Body of pancreas (tissue), 4 donors: ENCODE results near the gene LILRB4. TPM values are rescaled to one million over a fixed set of nuclear protein-coding genes. Genes with fewer than 3 reads are reported as not detected.

Source experiments
- ATAC-seq: fragments of 150-250 bp; one replicate; pipeline ENCODE4 v1.9.1; 2016
- DNase-seq, 4 donors: peaks; one replicate each; pipeline ENCODE4 v3.0.0-alpha.2; 2019
- H3K27ac ChIP-seq, 4 donors: fragments of 200-600 bp; sonication (generic); 1 replicate in 3 of 4; 2 replicates in 1 of 4; pipeline versions ENCODE4 v1.5.1 to v1.6.1; 2016 to 2019; ENCODE audit warnings: mild to moderate bottlenecking in 1 of 4, mixed read lengths in 1 of 4, moderate library complexity in 1 of 4
- H3K27me3 ChIP-seq, 2 donors: fragments of 200-600 bp; sonication (generic); one replicate each; pipeline ENCODE4 v1.6.0; 2016; ENCODE audit warnings: mild to moderate bottlenecking in 1 of 2
- H3K36me3 ChIP-seq, 2 donors: fragments of 200-600 bp; sonication (generic); replicated peaks in 1 of 2; 2 replicates each; pipeline ENCODE4 v1.5.1; 2016; ENCODE audit warnings: low read depth in 2 of 2; ENCODE audit not compliant: insufficient read depth in 1 of 2
- H3K4me1 ChIP-seq: fragments of 200-600 bp; sonication (generic); one replicate; pipeline ENCODE4 v1.6.0; 2016
- H3K4me3 ChIP-seq, 2 donors: fragments of 200-600 bp; sonication (generic); 1 replicate in 1 of 2; 2 replicates in 1 of 2; pipeline ENCODE4 v1.5.1; 2016 to 2019
- H3K9me3 ChIP-seq, 3 donors: fragments of 200-600 bp; sonication (generic); 1 replicate in 2 of 3; 2 replicates in 1 of 3; pipeline ENCODE4 v1.5.1; 2016
- POLR2A ChIP-seq, 3 donors: fragments of 450-650 bp; IDR thresholded peaks; one replicate each; pipeline ENCODE4 v1.6.1; 2016; ENCODE audit warnings: antibody characterized with exemption in 3 of 3, mild to moderate bottlenecking in 2 of 3
- WGBS, 2 donors: methylation state at CpG; one replicate each; pipeline ENCODE4 v1.1.5; 2017; 5-methylcytosine and 5-hydroxymethylcytosine counted together
- intact Hi-C: fragments of 100-400 bp; cut with DNase I; formaldehyde crosslinking; loops from one replicate; pipeline ENCODE4 v1.15.1; 2023
- total RNA-seq, 2 donors: library from RNA; depleted of rRNA; stranded (reverse); fragments of >200 nt; gene quantifications; one replicate each; pipeline ENCODE4 v1.1.0, GENCODE V29; 2016
- TF ChIP-seq, protein P1 (sequence below), 7 experiments: fragments of 450-650 bp in 4 of 7; fragments of 200-600 bp in 3 of 7; sonication (generic) in 3 of 7; IDR thresholded peaks; one replicate each; pipeline ENCODE4 v1.5.1; 2016 to 2019; ENCODE audit warnings: antibody characterized with exemption in 7 of 7

LILRB4 gene
- total RNA-seq, result 1 to 10 TPM in 1 of 2 donors, under 1 TPM in 1; 0.99 to 1.0 TPM

DNA sequence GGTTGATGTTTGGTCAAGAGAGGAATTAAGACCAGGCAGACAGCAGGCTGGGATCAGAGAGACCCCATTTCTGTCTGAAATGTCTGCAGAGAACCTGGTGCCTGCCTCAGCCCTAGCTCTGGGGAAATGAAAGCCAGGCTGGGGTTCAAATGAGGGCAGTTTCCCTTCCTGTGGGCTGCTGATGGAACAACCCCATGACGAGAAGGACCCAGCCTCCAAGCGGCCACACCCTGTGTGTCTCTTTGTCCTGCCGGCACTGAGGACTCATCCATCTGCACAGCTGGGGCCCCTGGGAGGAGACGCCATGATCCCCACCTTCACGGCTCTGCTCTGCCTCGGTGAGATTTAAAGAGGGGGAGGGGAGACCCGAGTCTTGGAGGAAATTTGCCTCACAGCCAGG lies at the start of gene LILRB4:
Gene LILRB4 (plus strand): TSS at position 256 of the 400 bp plus-strand sequence. CDS start 49 bp downstream, at position 305.
- H3K4me1 ChIP-seq, result no peaks in the 10 kb centered on the region
- intact Hi-C loops, result no loop called here
- ATAC-seq, result no peak
- no peaks in the 10 kb centered on the region for H3K9me3 ChIP-seq
- H3K4me3 ChIP-seq, result no peak within 1 kb of the TSS
- no peaks in the 10 kb centered on the region for H3K36me3 ChIP-seq
- no peak within 1 kb of the TSS for H3K27ac ChIP-seq
- DNase-seq, result peak in 1 of 4 donors; percentile 66
- WGBS, 2 donors, result 49 to 59% methylated on average over 7 of the region's 7 CpGs
- TF ChIP-seq POLR2A (IDR thresholded peaks at IDR 0.05), result peak in 1 of 3 donors; percentile 45
- TF ChIP-seq, protein P1, sequence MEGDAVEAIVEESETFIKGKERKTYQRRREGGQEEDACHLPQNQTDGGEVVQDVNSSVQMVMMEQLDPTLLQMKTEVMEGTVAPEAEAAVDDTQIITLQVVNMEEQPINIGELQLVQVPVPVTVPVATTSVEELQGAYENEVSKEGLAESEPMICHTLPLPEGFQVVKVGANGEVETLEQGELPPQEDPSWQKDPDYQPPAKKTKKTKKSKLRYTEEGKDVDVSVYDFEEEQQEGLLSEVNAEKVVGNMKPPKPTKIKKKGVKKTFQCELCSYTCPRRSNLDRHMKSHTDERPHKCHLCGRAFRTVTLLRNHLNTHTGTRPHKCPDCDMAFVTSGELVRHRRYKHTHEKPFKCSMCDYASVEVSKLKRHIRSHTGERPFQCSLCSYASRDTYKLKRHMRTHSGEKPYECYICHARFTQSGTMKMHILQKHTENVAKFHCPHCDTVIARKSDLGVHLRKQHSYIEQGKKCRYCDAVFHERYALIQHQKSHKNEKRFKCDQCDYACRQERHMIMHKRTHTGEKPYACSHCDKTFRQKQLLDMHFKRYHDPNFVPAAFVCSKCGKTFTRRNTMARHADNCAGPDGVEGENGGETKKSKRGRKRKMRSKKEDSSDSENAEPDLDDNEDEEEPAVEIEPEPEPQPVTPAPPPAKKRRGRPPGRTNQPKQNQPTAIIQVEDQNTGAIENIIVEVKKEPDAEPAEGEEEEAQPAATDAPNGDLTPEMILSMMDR (IDR thresholded peaks at IDR 0.05), result no peak
- no peaks in the 10 kb centered on the region for H3K27me3 ChIP-seq

DNA sequence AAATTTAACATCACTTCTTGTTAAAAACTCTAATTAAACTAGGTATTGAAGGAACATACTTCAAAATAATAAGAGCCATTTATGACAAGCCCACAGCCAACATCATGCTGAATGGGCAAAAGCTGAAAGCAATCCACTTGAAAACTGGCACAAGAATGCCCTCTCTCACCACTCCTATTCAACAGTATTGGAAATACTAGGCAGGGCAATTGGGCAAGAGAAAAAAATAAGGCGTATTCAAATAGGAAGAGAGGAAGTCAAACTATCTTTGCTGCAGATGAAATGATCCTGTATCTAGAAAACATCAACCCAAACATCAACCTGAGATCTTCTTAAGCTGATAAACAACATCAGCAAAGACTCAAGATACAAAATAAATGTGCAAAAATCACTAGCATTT lies 48.1 kb upstream of the LILRB4 start:
- no peak overlapping the region for H3K4me3 ChIP-seq
- ATAC-seq (no peak), DNase-seq (no peak)
- H3K27ac ChIP-seq, result no peak overlapping the region
- WGBS, 2 donors, result 61 to 83% methylated on average over 1 of the region's 1 CpG
- H3K27me3 ChIP-seq, result no peaks in the 10 kb centered on the region
- intact Hi-C loops, result no loop called here
- TF ChIP-seq POLR2A (IDR thresholded peaks at IDR 0.05), result no peak
- TF ChIP-seq, protein P1 (IDR thresholded peaks at IDR 0.05), result no peak
- H3K4me1 ChIP-seq, result no peaks in the 10 kb centered on the region
- H3K9me3 ChIP-seq, result peaks cover 0 to 2% (median 0%) of the 10 kb centered on the region in 3 donors
- no peaks in the 10 kb centered on the region for H3K36me3 ChIP-seq

DNA sequence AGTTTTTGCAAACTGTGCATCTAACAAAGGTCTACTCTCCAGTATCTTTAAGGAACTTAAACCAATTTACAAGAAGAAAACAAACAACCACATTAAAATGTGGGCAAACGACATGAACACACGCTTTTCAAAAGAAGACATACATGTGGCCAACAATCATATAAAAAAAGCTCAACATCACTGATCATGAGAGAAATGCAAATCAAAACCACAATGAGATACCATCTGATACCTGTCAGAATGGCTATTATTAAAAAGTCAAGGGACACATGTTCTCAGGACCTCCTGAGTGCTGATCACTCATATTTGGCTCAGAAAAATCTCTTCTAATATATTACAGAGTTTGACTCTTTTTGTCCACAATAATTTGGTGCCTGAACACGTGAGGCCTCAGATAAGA lies 46.7 kb upstream of the LILRB4 start:
- WGBS, 2 donors, result 42 to 45% methylated on average over 3 of the region's 3 CpGs
- Histone ChIP-seq H3K27ac (no peak overlapping the region), H3K36me3 (no peaks in the 10 kb centered on the region), H3K27me3 (no peaks in the 10 kb centered on the region), H3K4me1 (no peaks in the 10 kb centered on the region), H3K9me3 (peaks cover 0 to 2% (median 0%) of the 10 kb centered on the region in 3 donors), H3K4me3 (no peak overlapping the region)
- DNase-seq, result no peak
- intact Hi-C loops, result no loop called here
- ATAC-seq, result no peak
- TF ChIP-seq POLR2A (IDR thresholded peaks at IDR 0.05), result no peak
- TF ChIP-seq, protein P1 (IDR thresholded peaks at IDR 0.05), result no peak

DNA sequence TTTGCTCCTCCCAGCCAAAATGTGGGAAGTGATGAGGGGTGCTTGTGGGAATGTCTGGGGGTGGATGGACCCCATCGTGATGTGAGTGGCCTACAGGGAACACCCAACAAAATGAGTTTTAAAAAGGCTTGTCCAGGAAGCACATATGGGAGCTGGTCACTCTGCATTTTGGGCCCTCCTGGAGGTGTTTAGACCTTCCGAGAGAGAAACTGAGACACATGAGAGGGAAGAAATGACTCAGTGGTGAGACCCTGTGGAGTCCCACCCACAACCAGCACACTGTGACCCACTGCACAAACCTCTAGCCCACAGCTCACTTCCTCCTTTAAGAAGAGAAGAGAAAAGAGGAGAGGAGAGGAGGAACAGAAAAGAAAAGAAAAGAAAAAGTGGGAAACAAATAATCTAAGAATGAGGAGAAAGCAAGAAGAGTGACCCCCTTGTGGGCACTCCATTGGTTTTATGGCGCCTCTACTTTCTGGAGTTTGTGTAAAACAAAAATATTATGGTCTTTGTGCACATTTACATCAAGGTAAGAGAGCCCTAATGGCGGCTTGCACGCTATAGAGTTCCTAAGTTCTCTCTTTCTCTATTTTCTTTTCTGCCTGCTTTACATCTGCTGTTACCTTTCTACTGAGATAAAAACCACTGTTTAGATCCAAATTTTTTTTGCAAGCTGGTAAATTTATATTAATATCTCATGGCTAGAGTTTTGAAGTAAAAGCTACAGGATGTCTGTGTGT lies 45.8 kb upstream of the LILRB4 start:
- TF ChIP-seq, protein P1 (IDR thresholded peaks at IDR 0.05), result no peak
- no peak for TF ChIP-seq POLR2A (IDR thresholded peaks at IDR 0.05)
- ATAC-seq (no peak), DNase-seq (no peak)
- Histone ChIP-seq H3K4me3 (no peak overlapping the region), H3K9me3 (peaks cover 0 to 2% (median 0%) of the 10 kb centered on the region in 3 donors), H3K27me3 (no peaks in the 10 kb centered on the region), H3K4me1 (no peaks in the 10 kb centered on the region), H3K36me3 (no peaks in the 10 kb centered on the region), H3K27ac (no peak overlapping the region)
- intact Hi-C loops, result no loop called here
- 30 to 32% methylated on average over 5 of the region's 5 CpGs for WGBS, 2 donors

DNA sequence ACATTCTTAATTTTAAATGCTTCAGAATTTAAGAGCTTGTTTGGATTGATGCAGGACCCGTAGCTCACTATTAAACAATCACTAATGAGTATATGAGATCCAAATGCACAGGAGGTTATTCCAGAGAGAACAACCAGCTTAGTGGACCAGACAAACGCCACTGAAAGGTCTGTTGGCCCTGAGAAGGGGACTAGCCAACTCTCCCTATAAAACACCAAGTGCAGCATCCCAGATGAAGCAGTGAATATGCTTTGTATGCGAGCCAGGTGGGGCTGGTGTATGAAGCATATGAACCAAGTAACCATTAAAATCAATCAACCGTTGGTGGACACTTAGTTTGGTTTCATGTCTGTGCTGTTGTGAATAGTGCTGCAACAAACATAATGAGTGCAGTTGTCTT lies 42.3 kb upstream of the LILRB4 start:
- ATAC-seq (no peak), DNase-seq (no peak)
- TF ChIP-seq, protein P1 (IDR thresholded peaks at IDR 0.05), result no peak
- TF ChIP-seq POLR2A (IDR thresholded peaks at IDR 0.05), result no peak
- 50 to 54% methylated on average over 4 of the region's 4 CpGs for WGBS, 2 donors
- Histone ChIP-seq H3K4me3 (no peak overlapping the region), H3K9me3 (peaks cover 0 to 2% (median 0%) of the 10 kb centered on the region in 3 donors), H3K27me3 (no peaks in the 10 kb centered on the region), H3K36me3 (no peaks in the 10 kb centered on the region), H3K27ac (no peak overlapping the region), H3K4me1 (no peaks in the 10 kb centered on the region)
- intact Hi-C loops, result no loop called here
